Endodermal cell (in vitro differentiated cells): Measurements from ENCODE around the gene SREBF2. TPM values are rescaled to one million over a fixed set of nuclear protein-coding genes. Genes with fewer than 3 reads are reported as not detected.

ENCODE experiments used
- DNase-seq: peaks from one replicate; pipeline ENCODE4 v3.0.0-alpha.2; 2017
- H3K27ac ChIP-seq: 2 replicates; pipeline ENCODE4 v1.5.1; 2013; ENCODE audit warnings: mild to moderate bottlenecking, low read depth, low read length, moderate library complexity
- H3K27me3 ChIP-seq: 2 replicates; pipeline ENCODE4 v1.6.1; 2013; ENCODE audit warnings: mild to moderate bottlenecking, low read length, moderate library complexity; ENCODE audit not compliant: insufficient read depth, control insufficient read depth, poor library complexity, severe bottlenecking
- H3K36me3 ChIP-seq: 2 replicates; pipeline ENCODE4 v1.7.0; 2013; ENCODE audit warnings: mild to moderate bottlenecking, low read length, moderate library complexity; ENCODE audit not compliant: control insufficient read depth, insufficient read depth
- H3K4me1 ChIP-seq: one replicate; pipeline ENCODE4 v1.7.0; 2013; ENCODE audit warnings: low read length; ENCODE audit not compliant: control insufficient read depth, insufficient read depth
- H3K4me3 ChIP-seq: 2 replicates; pipeline ENCODE4 v1.5.1; 2013; ENCODE audit warnings: mild to moderate bottlenecking, low read length, moderate library complexity
- H3K9ac ChIP-seq: 2 replicates; pipeline ENCODE4 v1.6.1; 2013; ENCODE audit warnings: mild to moderate bottlenecking, low read length, moderate library complexity; ENCODE audit not compliant: poor library complexity, severe bottlenecking; ENCODE audit errors: extremely low read depth
- H3K9me3 ChIP-seq: 2 replicates; pipeline ENCODE4 v1.6.1; 2013; ENCODE audit warnings: mild to moderate bottlenecking, low read length, moderate library complexity; ENCODE audit not compliant: control insufficient read depth
- H3K27ac Mint-ChIP-seq: 2 replicates; pipeline ENCODE4 v1.8.0; 2020; ENCODE audit warnings: mixed read lengths
- H3K27me3 Mint-ChIP-seq: 2 replicates; pipeline ENCODE4 v1.8.0; 2021; ENCODE audit warnings: mild to moderate bottlenecking, mixed read lengths; ENCODE audit not compliant: insufficient read depth
- H3K36me3 Mint-ChIP-seq: 2 replicates; pipeline ENCODE4 v1.8.0; 2020; ENCODE audit warnings: low read depth, mixed read lengths
- H3K4me1 Mint-ChIP-seq: 2 replicates; pipeline ENCODE4 v1.8.0; 2020; ENCODE audit warnings: mixed read lengths
- H3K4me3 Mint-ChIP-seq: 2 replicates; pipeline ENCODE4 v1.8.0; 2020; ENCODE audit warnings: mild to moderate bottlenecking, moderate library complexity, mixed read lengths
- H3K9me3 Mint-ChIP-seq: 2 replicates; pipeline ENCODE4 v1.8.0; 2020; ENCODE audit warnings: mild to moderate bottlenecking, mixed read lengths
- WGBS, 2 experiments: methylation state at CpG; one replicate each; pipeline versions ENCODE4 v1.1.5 to v1.1.7; 2013; ENCODE audit warnings: missing lambda C conversion rate in 2 of 2, mixed read lengths in 1 of 2; ENCODE audit not compliant: insufficient coverage in 1 of 2, insufficient read length in 1 of 2; 5-methylcytosine and 5-hydroxymethylcytosine counted together
- total RNA-seq, 2 donors: library from RNA; stranded (reverse); fragmentation: NEBNext Ultra II Directional in 1 of 2; extraction: Animal tissue kit (Norgen Biotek cat#: 25700) in 1 of 2; gene quantifications; 2 replicates in 1 of 2; 3 replicates in 1 of 2; pipeline ENCODE4 v1.2.1, GENCODE V29; 2021
- TF ChIP-seq, protein P1 (sequence below): fragments of 200-600 bp; sonication (generic); conservative IDR thresholded peaks from 2 replicates; pipeline ENCODE4 v1.5.0; 2021; ENCODE audit warnings: antibody characterized with exemption, mild to moderate bottlenecking

SREBF2 gene
- total RNA-seq, 2 donors from 2014 or later: 125 to 135 TPM

DNA sequence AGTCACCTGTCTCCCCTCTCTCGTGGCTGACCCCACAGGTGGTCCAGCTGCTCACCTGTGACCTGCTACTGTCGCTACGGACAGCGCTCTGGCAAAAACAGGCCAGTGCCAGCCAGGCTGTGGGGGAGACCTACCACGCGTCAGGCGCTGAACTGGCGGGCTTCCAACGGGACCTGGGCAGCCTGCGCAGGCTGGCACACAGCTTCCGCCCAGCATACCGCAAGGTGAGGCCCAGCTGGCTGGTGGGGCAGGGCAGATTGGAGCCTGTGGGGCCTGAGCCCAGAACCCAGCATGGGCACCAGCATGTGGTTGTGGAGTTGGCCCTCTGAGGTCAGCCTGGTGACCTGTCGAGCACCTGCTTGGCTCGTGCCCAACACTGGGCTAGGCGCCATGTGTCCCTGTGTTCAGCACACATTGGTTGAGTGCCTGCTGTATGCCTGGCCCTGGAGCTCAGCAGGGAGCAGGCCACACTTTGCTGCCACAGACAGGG lies 70.1 kb downstream of the SREBF2 start:
- H3K4me3 Mint-ChIP-seq: no peak overlapping the region

DNA sequence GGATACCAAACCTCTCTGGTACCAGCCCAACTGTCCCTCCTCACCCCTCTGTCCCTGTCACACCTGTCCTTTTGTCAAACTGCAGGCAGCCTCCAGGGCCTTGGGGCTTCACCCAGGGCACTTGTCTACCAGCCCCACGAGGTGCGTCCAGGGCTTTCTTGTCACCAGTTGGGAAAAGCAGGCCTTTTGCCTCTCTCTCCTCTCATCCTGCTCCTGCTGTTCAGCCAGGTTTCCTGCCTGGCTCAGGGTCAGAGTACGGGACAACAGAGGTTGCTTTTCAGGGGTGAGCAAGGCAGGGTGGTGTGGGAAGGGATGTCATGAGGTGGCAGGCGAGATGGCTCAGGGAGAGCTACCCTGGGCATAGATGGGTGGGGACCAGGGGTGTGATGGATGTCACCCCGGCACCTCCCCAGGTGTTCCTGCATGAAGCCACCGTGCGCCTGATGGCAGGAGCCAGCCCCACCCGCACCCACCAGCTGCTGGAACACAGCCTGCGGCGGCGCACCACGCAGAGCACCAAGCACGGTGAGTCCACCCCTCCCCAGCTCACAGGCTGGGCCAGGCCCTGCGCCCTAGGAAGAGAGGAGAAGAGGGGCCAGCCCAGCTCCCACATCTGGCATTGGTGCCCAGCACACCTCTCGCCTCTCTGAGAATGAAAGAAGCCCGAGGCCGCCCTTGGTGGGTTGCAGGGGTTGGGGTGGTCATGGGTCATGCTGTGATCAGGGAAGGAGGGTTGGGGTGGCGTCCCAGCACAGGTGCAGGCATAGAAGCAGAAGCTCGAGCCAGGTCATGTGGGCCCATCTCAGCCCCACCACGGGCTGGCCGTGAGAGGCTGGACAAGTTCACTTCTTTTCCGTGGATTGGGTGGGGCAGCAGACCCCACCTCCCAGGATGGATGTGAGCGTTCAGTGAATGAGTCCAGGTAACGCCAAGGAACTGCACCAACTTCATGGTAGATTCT lies 71.8 kb downstream of the SREBF2 start:
- H3K4me1 ChIP-seq: no peaks in the 10 kb centered on the region
- peak; percentile 45 for DNase-seq
- Mint-ChIP-seq H3K27me3 (peaks cover 13% of the 10 kb centered on the region), H3K4me1 (peaks cover 4% of the 10 kb centered on the region), H3K9me3 (no peaks in the 10 kb centered on the region), H3K36me3 (peaks cover 27% of the 10 kb centered on the region), H3K27ac (no peak overlapping the region), H3K4me3 (no peak overlapping the region)
- H3K9me3 ChIP-seq: no peaks in the 10 kb centered on the region
- H3K27ac ChIP-seq: no peak overlapping the region
- H3K9ac ChIP-seq: no peak overlapping the region
- no peak overlapping the region for H3K4me3 ChIP-seq
- TF ChIP-seq, protein P1, sequence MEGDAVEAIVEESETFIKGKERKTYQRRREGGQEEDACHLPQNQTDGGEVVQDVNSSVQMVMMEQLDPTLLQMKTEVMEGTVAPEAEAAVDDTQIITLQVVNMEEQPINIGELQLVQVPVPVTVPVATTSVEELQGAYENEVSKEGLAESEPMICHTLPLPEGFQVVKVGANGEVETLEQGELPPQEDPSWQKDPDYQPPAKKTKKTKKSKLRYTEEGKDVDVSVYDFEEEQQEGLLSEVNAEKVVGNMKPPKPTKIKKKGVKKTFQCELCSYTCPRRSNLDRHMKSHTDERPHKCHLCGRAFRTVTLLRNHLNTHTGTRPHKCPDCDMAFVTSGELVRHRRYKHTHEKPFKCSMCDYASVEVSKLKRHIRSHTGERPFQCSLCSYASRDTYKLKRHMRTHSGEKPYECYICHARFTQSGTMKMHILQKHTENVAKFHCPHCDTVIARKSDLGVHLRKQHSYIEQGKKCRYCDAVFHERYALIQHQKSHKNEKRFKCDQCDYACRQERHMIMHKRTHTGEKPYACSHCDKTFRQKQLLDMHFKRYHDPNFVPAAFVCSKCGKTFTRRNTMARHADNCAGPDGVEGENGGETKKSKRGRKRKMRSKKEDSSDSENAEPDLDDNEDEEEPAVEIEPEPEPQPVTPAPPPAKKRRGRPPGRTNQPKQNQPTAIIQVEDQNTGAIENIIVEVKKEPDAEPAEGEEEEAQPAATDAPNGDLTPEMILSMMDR: no peak
- H3K36me3 ChIP-seq: peaks cover 35% of the 10 kb centered on the region
- WGBS, 2 experiments: 95% methylated on average over 12 to 24 of the region's 24 CpGs
- peaks cover 14% of the 10 kb centered on the region for H3K27me3 ChIP-seq

More for the DNA sequence above, 70.1 kb downstream of the SREBF2 start:
- no peak overlapping the region for H3K9ac ChIP-seq
- no peaks in the 10 kb centered on the region for H3K27me3 ChIP-seq
- 95 to 100% methylated on average over 11 to 15 of the region's 15 CpGs for WGBS, 2 experiments
- H3K9me3 Mint-ChIP-seq: no peaks in the 10 kb centered on the region
- TF ChIP-seq, protein P1: no peak
- H3K4me1 ChIP-seq: no peaks in the 10 kb centered on the region
- H3K36me3 ChIP-seq: peaks cover 47% of the 10 kb centered on the region
- H3K4me1 Mint-ChIP-seq: no peaks in the 10 kb centered on the region
- H3K4me3 ChIP-seq: no peak overlapping the region
- peak; percentile 41 for DNase-seq
- H3K9me3 ChIP-seq: no peaks in the 10 kb centered on the region
- no peaks in the 10 kb centered on the region for H3K27me3 Mint-ChIP-seq
- H3K36me3 Mint-ChIP-seq: peaks cover 41% of the 10 kb centered on the region
- no peak overlapping the region for H3K27ac Mint-ChIP-seq
- no peak overlapping the region for H3K27ac ChIP-seq

DNA sequence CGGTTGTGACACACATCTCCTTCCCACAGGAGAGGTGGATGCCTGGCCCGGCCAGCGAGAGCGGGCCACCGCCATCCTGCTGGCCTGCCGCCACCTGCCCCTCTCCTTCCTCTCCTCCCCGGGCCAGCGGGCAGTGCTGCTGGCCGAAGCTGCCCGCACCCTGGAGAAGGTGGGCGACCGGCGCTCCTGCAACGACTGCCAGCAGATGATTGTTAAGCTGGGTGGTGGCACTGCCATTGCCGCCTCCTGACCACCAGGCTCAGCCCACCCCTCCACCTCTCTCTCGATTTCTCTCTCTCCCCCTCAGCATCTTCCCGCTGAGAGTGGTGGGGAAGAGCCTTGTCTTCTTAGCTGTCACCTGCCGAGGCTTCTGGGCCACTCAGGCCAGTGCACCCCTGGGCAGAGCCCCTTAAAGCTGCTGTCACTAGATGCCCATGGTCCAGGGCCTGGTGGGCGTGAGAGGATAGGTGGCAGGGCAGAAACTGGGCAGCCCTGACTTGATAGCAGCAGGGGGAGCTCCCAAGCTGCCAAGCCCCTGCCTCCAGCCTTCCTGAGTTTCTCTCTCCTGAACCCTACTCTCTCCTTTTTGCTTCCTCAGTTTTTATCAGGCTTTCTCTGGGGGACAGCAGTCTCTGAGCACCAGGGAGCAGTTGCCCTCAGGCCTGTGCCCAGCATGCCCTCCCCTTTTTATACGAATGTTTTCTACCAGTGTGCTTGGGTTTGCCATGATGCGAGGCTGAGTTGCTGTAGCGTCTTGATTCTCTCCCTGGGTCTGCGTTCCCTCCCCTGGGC lies 72.7 kb downstream of the SREBF2 start:
- H3K36me3 ChIP-seq: peaks cover 27% of the 10 kb centered on the region
- no peak overlapping the region for H3K4me3 Mint-ChIP-seq
- H3K27ac ChIP-seq: no peak overlapping the region
- H3K9ac ChIP-seq: no peak overlapping the region
- H3K4me1 Mint-ChIP-seq: peaks cover 4% of the 10 kb centered on the region
- peaks cover 17% of the 10 kb centered on the region for H3K27me3 Mint-ChIP-seq
- peaks cover 2% of the 10 kb centered on the region for H3K4me1 ChIP-seq
- 94 to 97% methylated on average over 11 to 22 of the region's 23 CpGs for WGBS, 2 experiments
- no peak overlapping the region for H3K4me3 ChIP-seq
- no peaks in the 10 kb centered on the region for H3K9me3 ChIP-seq
- peaks cover 23% of the 10 kb centered on the region for H3K27me3 ChIP-seq
- DNase-seq: peak; percentile 53
- H3K9me3 Mint-ChIP-seq: no peaks in the 10 kb centered on the region
- TF ChIP-seq, protein P1: no peak
- peaks cover 22% of the 10 kb centered on the region for H3K36me3 Mint-ChIP-seq
- H3K27ac Mint-ChIP-seq: no peak overlapping the region
